Measurements from ENCODE around the gene HSD17B10.
"Not testable (repeated sequence)": the region's sequence is repeated elsewhere in the genome, so short reads cannot be mapped to it uniquely, and the experiment has no call there.

Gene HSD17B10

DNA sequence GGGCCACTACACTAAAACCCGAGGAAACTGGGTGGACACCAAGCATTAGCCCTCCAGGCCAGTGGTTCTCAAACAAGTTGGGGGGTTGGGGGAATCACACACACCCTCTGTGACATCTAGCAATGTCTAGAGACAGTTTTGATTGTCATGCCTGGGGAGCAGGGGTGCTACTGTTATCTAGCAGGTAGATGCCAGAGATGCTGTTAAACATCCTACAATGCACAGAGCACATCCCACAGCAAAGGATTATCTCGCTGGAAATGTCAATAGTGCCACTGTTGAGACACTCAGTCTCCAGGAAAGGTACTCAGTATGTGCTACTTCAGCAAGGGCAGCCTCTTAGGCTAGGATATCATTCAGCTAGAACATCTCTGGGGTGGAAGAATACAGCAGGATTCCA lies 13.0 kb downstream of the HSD17B10 start:
- TF ChIP-seq ZFX (IDR thresholded peaks at IDR 0.05) (no peak), CTCF (conservative IDR thresholded peaks at IDR 0.05) (no peak)
- peak overlapping the region; percentile 94; the same call in 1 of the 2 replicates for H3K27ac ChIP-seq

DNA sequence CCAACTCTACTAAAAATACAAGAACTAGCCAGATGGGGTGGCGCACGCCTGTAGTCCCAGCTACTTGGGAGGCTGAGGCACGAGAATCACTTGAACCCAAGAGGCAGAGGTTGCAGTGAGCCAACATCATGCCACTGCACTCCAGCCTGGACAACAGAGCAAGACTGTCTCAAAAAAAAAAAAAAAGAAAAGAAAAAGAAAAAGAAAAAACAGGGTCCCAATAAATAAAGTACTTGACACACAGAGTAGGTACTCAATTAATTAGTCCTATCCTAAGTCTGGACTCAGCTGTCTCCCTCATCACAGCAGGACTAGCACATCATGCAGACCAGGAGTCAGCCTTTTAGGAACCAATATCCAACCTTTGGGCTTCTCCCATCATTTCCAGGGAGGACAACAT lies 13.8 kb downstream of the HSD17B10 start:
- H3K27ac ChIP-seq: not testable (repeated sequence)

GRCh38 chrX:53412446-53412845 lies 21.7 kb downstream of the HSD17B10 start:
- no peak for TF ChIP-seq CTCF (conservative IDR thresholded peaks at IDR 0.05)
- TF ChIP-seq ZFX (IDR thresholded peaks at IDR 0.05): no peak
- no peak overlapping the region for H3K27ac ChIP-seq

GRCh38 chrX:53403535-53403934 lies 30.6 kb downstream of the HSD17B10 start:
- TF ChIP-seq ZFX (IDR thresholded peaks at IDR 0.05): no peak
- no peak for TF ChIP-seq CTCF (conservative IDR thresholded peaks at IDR 0.05)
- H3K27ac ChIP-seq: no peak overlapping the region

- no peak for TF ChIP-seq CTCF (conservative IDR thresholded peaks at IDR 0.05)
- TF ChIP-seq ZFX (IDR thresholded peaks at IDR 0.05): no peak
- no peak overlapping the region for H3K27ac ChIP-seq
Measured at GRCh38 chrX:53398216-53398615, 36.0 kb downstream of the HSD17B10 start.

DNA sequence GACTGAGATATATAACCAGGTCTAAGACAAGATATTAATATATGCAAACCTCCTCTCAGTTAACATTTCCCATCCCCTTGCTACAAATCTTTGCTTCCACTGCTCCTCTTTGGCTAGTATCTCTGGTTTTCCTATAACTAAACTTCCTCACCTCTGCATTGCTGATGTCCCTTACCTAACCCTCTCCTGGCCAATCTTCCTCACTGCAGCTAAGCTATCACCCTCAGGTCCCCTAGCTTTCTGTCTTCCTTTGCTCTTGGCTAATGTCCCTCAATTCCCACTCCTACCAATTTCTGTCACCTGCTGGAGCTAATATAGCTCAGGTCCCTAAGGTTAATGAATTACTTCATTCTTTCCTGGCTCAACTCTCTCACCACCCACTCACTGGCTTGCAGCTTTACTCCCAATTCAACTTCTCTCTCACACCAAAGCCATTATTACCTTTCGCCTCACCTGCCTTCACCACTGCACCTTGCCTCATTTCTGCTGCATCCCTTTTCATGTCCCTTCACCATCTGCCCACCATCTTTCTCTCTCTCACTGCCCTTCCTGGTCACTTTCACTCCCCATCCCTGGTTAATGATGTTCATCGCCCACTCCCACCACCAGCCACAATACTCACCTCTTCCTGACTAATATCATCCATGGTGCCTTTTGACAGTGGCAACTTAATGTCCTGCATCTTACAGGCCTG lies 38.4 kb downstream of the HSD17B10 start:
- TF ChIP-seq CTCF (conservative IDR thresholded peaks at IDR 0.05): no peak
- no peak for TF ChIP-seq ZFX (IDR thresholded peaks at IDR 0.05)
- no peak overlapping the region for H3K27ac ChIP-seq

- TF ChIP-seq ZFX (IDR thresholded peaks at IDR 0.05) (no peak), CTCF (conservative IDR thresholded peaks at IDR 0.05) (no peak)
- no peak overlapping the region for H3K27ac ChIP-seq
Measured at GRCh38 chrX:53383376-53384076, 50.6 kb downstream of the HSD17B10 start.
